HT1080 (cell line): Measurements from ENCODE around the gene OR2A5. TPM values are rescaled to one million over a fixed set of nuclear protein-coding genes. Genes with fewer than 3 reads are reported as not detected.

ENCODE experiments used
- small RNA-seq: library from RNA; depleted of rRNA; stranded (forward); fragments of <200 nt; gene quantifications from one replicate; pipeline ENCODE3, GENCODE V24; 2014
- total RNA-seq: library from RNA; depleted of rRNA; stranded (reverse); fragments of >200 nt; shearing (Covaris generic); gene quantifications from 2 replicates; pipeline ENCODE4 v1.2.3, GENCODE V29; 2014; rRNA removed

The OR2A5 gene
- total RNA-seq, 1 experiment from 2014 or later, result not detected

Small RNA genes lying within 50 kb of the gene (small RNA-seq; reads per million reads assigned to genes)
- gene OR2A41P, result not detected

Other genes starting within 250 kb of the OR2A5 start
- gene TCAF1, start 146.8 kb upstream of the OR2A5 start, total RNA-seq, result 15.6 and 16.7 TPM in 2 replicates
- not detected in 2 replicates for gene OR2F2, start 113.7 kb upstream of the OR2A5 start, total RNA-seq
- not detected in 2 replicates for gene OR2F1, start 94.1 kb upstream of the OR2A5 start, total RNA-seq
- gene OR6B1, start 48.6 kb upstream of the OR2A5 start, total RNA-seq, result not detected in 2 replicates
- gene OR2A25, start 20.9 kb downstream of the OR2A5 start, total RNA-seq, result not detected in 2 replicates
- gene OR2A12, start 37.3 kb downstream of the OR2A5 start, total RNA-seq, result not detected in 2 replicates
- not detected in 2 replicates for gene OR2A2, start 60.6 kb downstream of the OR2A5 start, total RNA-seq
- not detected in 2 replicates for gene OR2A14, start 74.2 kb downstream of the OR2A5 start, total RNA-seq
- gene CTAGE4, start 134.5 kb downstream of the OR2A5 start, total RNA-seq, result 0.14 and 0.17 TPM in 2 replicates
- gene ARHGEF35, start 146.9 kb downstream of the OR2A5 start, total RNA-seq, result 0.11 TPM in 1 of 2 replicates, not detected in the other
- not detected in 2 replicates for gene OR2A42, start 190.7 kb downstream of the OR2A5 start, total RNA-seq
- not detected in 2 replicates for gene OR2A7, start 215.8 kb downstream of the OR2A5 start, total RNA-seq
- gene CTAGE8, start 220.3 kb downstream of the OR2A5 start, total RNA-seq, result not detected in 2 replicates